SU-DHL-6 (cell line): ENCODE measurements around the gene CAPZA2.
"Not testable (repeated sequence)": the region's sequence is repeated elsewhere in the genome, so short reads cannot be mapped to it uniquely, and the experiment has no call there.

ENCODE experiments used
- CTCF ChIP-seq: fragments of 200-600 bp; sonication (generic); IDR thresholded peaks from one replicate; pipeline ENCODE4 v1.5.1; 2017; ENCODE audit warnings: antibody characterized with exemption, mild to moderate bottlenecking, low read length, moderate library complexity; ENCODE audit not compliant: insufficient read depth, poor library complexity, severe bottlenecking
- EZH2phosphoT487 ChIP-seq: fragments of 200-600 bp; sonication (generic), shearing (Covaris generic); conservative IDR thresholded peaks from 2 replicates; pipeline ENCODE4 v1.6.1; 2018; ENCODE audit warnings: mild to moderate bottlenecking, antibody characterized with exemption, low read length, moderate library complexity, mixed read lengths

GRCh38 chr7:116961966-116962673 lies 99.7 kb downstream of the CAPZA2 start:
- TF ChIP-seq CTCF, EZH2phosphoT487: not testable (repeated sequence)
